ENCODE measurements around the gene TBX21.

Gene TBX21

DNA sequence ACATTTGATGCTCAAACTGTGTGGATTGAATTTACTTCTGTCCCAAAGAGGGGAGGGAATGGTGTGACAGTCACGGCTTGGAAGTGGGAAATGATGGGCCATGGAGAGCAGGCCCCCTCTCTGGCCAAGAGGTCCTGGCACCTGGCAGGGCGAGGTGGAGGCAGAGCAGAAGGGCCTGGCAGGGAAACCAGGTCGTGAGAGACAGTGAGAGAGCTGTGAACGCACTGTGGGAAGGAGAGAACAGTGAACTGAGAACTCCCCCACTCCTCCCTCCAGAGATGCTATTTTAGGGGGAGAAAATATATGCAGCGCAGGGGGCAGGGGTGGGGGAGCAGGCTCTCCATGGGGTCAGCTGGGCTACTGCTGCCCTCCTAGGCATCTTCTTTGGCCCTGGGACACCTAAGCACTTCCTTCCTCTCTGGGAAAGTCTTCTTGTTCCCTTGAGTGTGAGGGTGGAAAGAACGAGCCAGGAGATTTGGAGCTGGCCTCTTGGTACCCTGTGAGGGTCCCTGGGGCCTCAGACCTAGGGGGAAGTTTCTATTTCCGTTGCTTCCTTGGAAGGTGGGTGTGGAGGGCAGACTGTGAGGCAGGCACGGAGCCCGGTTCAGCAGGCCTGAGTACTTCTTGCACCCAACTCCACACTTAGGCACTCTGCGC lies 17.2 kb upstream of the TBX21 start:
- no peak overlapping the region for H3K4me3 ChIP-seq (ENCODE audit: low read depth, low read length)
- no peak for TF ChIP-seq CTCF (IDR thresholded peaks at IDR 0.05; ENCODE audit: insufficient read depth, low read depth, low read length, missing control alignments)
- no peak for DNase-seq (ENCODE audit: low read depth)

DNA sequence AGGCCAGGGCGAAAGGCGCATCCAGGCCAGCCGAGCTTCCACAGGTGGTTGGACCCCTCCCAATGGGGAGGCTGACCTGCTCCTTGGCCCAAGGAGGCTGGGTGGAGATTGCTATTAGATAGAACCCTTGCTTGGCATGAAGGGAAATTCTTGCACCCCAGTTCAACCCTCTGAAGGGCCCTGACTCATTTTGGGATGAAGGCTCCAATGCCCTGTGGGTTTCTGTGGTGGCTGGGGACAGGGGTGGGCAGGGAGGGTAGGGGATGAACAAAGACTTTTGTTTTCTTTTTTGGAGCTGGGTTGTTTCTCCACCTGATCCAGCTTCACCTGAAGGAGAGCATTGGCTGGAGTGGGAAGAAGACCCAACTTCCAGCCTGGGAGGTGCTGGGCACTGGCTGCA lies 16.7 kb upstream of the TBX21 start:
- TF ChIP-seq CTCF (IDR thresholded peaks at IDR 0.05; ENCODE audit: insufficient read depth, low read depth, low read length, missing control alignments), result no peak
- H3K4me3 ChIP-seq (ENCODE audit: low read depth, low read length), result no peak overlapping the region
- no peak for DNase-seq (ENCODE audit: low read depth)

DNA sequence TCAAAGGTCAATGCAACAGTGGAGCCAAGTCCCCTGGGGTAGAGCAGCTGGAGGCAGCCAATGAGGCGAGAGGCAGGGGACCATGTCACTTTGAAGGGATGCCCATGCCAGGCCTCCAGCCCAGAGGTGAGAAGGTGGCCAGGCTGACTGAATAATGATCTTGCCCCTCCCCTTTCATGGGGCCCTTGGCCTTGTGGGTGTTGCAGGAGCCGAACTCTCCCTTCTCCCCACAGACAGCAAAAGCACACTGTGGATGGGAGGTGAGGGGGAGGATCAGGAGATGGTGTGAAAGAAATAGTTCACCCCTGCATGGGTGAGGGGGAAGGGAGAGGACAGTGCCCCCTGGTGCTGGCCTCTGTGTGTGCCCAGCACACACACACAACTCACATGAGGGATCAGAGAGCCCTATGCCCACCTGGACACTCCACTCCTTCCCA lies 15.8 kb upstream of the TBX21 start:
- peak; percentile 36 for TF ChIP-seq CTCF (IDR thresholded peaks at IDR 0.05; ENCODE audit: insufficient read depth, low read depth, low read length, missing control alignments)
- DNase-seq (ENCODE audit: low read depth), result no peak
- no peak overlapping the region for H3K4me3 ChIP-seq (ENCODE audit: low read depth, low read length)

GRCh38 chr17:47717979-47718621 lies 14.9 kb upstream of the TBX21 start:
- TF ChIP-seq CTCF (IDR thresholded peaks at IDR 0.05; ENCODE audit: insufficient read depth, low read depth, low read length, missing control alignments), result no peak
- DNase-seq (ENCODE audit: low read depth), result no peak

DNA sequence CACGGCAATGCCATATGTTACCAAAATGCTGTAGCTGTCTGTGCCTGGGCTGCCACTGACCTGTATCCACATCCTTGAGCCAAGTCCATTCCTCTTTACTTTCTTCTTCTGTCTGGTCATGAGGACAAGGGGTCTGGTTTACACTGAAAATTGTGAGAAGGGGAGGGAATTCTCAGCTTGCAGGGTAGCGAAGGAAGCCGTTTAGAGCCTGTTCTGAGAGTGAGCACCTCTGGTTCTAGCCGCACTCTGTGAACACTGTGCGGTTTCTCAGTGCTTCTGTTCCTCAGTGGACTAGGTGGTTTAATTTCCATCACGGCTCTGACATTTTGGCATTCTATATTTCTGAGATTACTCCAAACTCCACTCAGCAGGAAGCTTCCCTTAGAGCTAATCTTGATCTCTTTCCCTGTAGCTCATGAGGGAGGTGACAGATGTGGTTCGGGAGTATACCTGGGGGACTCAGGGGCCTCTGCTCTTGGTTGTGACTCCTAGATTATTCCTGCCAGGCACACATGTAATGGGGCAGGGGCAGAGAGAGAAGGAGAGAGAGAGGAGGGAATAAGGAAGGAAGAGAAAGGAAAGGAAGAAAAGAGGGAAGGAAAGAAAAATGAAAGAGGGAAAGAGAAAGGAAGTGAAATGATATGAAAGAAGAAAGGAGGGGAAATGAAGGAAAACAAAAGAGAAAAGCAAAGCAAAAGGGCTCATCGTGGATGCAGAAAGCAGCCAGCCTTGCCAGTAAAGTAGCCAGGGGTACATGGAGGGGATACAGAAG lies 14.2 kb upstream of the TBX21 start:
- DNase-seq (ENCODE audit: low read depth), result no peak
- TF ChIP-seq CTCF (IDR thresholded peaks at IDR 0.05; ENCODE audit: insufficient read depth, low read depth, low read length, missing control alignments), result no peak
- H3K4me3 ChIP-seq (ENCODE audit: low read depth, low read length), result no peak overlapping the region

More at GRCh38 chr17:47717979-47718621, 14.9 kb upstream of the TBX21 start:
- H3K4me3 ChIP-seq (ENCODE audit: low read depth, low read length), result no peak overlapping the region

DNA sequence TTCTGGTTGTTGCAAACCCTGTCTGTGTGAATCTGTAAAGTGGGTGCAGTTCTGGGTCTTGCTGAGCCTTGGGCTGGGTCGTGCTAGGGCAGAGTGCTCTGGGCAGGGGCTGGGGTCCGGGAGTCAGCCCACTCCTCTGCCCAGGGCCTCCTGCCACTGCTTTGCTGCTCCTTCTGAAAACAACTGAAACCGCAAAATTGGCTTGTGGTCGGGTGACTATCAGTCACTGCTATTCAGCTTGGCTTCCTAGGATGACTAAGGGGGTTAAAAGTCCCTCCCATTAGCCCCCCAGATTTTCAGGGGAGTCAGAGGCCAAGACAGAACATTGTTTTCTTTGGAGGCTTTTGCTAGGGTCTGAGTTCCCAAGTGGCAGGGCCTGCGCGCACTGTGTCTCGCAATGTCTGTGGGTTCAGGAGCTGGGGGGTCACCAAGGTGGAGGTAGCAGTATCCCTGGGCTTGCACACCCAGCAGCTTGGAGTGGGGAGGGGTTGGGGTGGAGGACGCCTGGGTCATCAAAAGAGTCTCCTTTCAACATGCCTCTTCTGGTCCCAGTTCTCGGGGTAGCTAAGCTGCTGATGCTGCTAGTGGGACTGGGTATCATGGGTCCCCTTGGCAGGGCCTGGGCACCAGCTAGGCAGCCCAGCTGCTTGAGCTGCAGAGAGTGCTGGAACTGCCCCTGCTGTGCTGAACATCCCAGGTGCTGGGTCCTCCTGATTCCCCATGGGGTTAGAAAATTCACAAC lies 13.5 kb upstream of the TBX21 start:
- peak; percentile 63 for DNase-seq (ENCODE audit: low read depth)
- H3K4me3 ChIP-seq (ENCODE audit: low read depth, low read length), result no peak overlapping the region

More for the DNA sequence above, 13.5 kb upstream of the TBX21 start:
- TF ChIP-seq CTCF (IDR thresholded peaks at IDR 0.05; ENCODE audit: insufficient read depth, low read depth, low read length, missing control alignments), result no peak
